Astrocyte of the spinal cord (primary cell): ENCODE measurements around the gene PXK.

Experiments used
- DNase-seq: peaks from one replicate; pipeline ENCODE4 v3.0.0; 2011; ENCODE audit warnings: low read depth, low spot score
- H3K4me3 ChIP-seq: 2 replicates; pipeline ENCODE4 v1.5.1; 2011; ENCODE audit warnings: low read depth, mild to moderate bottlenecking, low read length, moderate library complexity
- in situ Hi-C: cut with HindIII; loops from 2 replicates; pipeline ENCODE4 v1.10.0; 2017; ENCODE audit warnings: low sequenced_read_pairs
- TF ChIP-seq, protein P1 (sequence below): IDR thresholded peaks from 2 replicates; pipeline ENCODE4 v1.5.1; 2012; ENCODE audit warnings: low read depth, mild to moderate bottlenecking, low read length, inconsistent platforms

The PXK gene

DNA sequence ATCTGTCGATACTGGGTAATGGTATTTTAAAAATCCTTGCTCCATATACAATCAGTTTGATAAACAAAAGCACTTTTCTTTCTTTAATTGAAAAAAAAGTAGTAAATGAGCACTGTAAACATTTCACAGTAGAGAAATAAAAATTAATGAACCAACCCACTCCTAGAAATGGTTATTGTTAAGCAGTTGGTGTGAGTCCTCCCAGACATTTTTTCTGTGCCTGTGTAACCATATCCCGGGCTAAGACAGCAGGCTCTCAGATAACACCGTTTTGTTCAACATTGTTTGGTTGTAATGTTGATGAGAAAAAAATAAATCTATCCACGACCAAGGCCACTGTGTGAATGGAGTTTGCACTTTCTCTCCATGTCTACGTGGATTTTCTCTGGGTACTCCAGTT is 42.6 kb downstream of the PXK start:
- no peak for DNase-seq
- no peak overlapping the region for H3K4me3 ChIP-seq
- in situ Hi-C loops: no loop called here
- TF ChIP-seq, protein P1, sequence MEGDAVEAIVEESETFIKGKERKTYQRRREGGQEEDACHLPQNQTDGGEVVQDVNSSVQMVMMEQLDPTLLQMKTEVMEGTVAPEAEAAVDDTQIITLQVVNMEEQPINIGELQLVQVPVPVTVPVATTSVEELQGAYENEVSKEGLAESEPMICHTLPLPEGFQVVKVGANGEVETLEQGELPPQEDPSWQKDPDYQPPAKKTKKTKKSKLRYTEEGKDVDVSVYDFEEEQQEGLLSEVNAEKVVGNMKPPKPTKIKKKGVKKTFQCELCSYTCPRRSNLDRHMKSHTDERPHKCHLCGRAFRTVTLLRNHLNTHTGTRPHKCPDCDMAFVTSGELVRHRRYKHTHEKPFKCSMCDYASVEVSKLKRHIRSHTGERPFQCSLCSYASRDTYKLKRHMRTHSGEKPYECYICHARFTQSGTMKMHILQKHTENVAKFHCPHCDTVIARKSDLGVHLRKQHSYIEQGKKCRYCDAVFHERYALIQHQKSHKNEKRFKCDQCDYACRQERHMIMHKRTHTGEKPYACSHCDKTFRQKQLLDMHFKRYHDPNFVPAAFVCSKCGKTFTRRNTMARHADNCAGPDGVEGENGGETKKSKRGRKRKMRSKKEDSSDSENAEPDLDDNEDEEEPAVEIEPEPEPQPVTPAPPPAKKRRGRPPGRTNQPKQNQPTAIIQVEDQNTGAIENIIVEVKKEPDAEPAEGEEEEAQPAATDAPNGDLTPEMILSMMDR: no peak

DNA sequence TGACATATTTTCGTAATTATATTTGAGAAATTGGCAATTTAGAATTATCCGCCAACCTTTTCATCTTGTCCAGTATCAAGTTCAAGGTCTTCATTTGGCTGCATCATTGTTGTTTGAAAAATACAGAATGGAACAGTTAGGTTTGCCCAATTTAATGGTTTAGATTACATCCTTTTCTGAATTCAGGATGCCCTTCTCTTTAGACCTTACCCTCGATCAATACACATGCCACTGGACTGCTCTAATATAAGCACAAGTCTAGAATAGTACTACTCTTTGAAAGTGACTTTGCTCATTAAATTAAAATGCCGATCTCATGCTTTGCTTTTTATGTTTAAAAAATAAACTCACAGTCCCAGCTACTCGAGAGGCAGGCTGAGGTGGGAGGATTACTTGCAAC is 44.5 kb downstream of the PXK start:
- no peak for DNase-seq
- TF ChIP-seq, protein P1: no peak
- in situ Hi-C loops: no loop called here
- no peak overlapping the region for H3K4me3 ChIP-seq

DNA sequence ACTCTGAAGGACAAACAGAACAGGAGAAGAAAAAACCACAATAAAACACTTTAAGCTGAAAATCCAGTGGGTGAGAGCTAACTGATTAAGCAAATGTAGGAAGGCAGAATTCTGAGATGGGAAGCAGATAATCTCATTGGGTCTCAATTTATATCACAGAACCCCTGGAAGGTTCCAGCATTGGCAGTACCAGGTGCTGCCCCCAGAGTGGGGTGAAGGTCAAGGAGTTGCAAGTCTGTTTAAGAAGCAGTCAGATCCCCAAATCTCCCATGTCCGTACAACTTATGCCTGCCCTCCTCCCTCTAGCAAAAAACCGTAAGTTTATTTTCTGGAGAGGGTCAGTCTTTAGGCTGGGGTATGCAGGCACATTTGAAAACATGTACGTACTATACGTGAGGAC is 45.1 kb downstream of the PXK start:
- no peak overlapping the region for H3K4me3 ChIP-seq
- no peak for DNase-seq
- in situ Hi-C loops: no loop called here
- TF ChIP-seq, protein P1: no peak

DNA sequence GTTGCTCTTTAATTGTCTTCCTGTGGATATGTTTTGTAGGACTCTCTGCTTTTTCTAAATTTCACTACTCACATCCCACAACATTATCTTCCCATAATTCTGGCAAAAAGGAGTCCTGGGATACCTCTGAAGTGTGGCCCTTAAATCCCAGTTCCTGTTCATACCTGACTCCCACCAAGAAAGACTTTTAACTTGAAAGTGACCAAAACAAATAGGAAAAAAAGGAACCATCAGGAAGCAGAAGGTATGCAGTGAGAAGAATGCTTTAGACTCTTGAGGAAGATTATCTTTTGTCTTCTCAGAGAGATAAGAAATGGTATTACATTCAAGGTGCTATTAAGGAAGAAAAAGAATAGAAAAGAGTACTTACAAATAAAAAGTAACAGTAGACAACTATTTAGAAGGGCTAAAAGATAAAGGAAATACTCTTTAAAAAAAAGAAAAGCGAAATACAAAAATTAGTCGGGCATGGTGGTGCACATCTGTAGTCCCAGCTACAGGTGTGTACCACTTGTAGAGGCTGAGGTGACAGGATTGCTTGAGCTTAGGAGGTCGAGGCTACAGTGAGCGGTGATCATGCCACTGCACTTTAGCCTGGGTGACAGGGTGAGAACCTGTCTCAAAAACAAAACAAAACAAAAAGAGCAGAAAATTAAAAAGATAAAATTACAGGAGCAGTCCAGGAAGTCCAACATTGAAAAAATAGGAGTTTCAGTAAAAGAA is 46.8 kb downstream of the PXK start:
- in situ Hi-C loops: no loop called here
- TF ChIP-seq, protein P1: no peak
- DNase-seq: no peak

DNA sequence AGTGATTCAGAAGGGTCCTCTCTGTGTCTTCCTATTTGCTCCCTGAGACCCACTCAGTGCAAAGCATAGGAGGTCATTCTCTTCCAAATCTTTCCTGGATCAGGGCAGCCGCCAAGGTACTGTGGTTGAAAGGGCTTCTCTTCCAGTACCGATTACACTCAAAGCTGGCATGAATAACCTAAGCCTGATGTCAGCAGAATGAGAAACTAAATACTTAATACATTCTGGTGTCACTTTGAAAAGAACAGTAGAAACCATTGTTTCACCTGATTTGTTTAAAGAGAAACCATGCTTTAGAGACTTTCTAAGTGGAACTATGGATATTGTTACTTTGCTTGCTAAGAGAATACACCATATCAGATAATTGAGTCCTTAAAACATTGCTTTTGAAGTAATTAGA is 50.8 kb downstream of the PXK start:
- in situ Hi-C loops: no loop called here
- TF ChIP-seq, protein P1: no peak
- H3K4me3 ChIP-seq: no peak overlapping the region
- DNase-seq: peak; percentile 83

More for the DNA sequence above, 46.8 kb downstream of the PXK start:
- no peak overlapping the region for H3K4me3 ChIP-seq

DNA sequence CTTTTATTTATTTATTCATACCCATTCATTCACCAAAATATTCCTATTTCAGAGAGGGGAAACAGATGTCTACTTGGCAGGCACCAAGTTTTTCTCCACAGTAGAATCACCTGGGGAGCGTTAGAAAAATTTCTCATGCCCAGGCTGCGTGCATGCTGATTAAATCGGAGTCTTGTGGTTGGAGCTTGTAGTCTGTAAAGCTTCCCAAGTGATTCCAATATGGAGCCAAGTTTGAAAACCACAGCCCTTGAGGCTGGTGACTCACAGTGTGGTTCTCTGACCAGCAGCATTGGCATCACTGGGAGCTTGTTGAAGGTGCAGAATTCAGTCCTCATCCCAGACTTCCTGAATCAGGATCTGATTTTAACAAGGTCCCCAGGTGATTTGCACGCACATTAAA is 51.2 kb downstream of the PXK start:
- no peak overlapping the region for H3K4me3 ChIP-seq
- peak; percentile 99 for DNase-seq
- TF ChIP-seq, protein P1: no peak
- in situ Hi-C loops: no loop called here
